Fibroblast of the conjunctiva (primary cell): Measurements from ENCODE around the gene NHEJ1.

ENCODE experiments used
- DNase-seq: peaks from one replicate; pipeline ENCODE4 v3.0.0-alpha.2; 2010; ENCODE audit warnings: low read depth

NHEJ1 gene

DNA sequence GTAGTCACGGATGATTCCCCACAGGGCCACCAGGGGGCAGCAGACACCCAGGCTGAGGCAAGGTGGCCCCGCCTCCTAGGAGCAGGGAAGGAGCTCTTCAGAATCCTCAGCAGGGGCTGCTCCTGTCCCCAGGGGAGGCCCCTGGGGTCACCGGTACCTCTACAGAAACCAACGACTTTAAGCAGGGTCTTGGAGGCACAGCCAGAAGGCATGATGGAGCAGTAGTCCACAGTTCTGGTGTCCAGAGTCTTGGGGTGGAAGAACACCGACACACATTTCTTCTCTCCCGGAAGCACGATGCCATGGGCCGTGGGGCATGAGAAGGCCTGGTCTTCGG lies 130.8 kb downstream of the NHEJ1 start:
- DNase-seq = peak; percentile 59

DNA sequence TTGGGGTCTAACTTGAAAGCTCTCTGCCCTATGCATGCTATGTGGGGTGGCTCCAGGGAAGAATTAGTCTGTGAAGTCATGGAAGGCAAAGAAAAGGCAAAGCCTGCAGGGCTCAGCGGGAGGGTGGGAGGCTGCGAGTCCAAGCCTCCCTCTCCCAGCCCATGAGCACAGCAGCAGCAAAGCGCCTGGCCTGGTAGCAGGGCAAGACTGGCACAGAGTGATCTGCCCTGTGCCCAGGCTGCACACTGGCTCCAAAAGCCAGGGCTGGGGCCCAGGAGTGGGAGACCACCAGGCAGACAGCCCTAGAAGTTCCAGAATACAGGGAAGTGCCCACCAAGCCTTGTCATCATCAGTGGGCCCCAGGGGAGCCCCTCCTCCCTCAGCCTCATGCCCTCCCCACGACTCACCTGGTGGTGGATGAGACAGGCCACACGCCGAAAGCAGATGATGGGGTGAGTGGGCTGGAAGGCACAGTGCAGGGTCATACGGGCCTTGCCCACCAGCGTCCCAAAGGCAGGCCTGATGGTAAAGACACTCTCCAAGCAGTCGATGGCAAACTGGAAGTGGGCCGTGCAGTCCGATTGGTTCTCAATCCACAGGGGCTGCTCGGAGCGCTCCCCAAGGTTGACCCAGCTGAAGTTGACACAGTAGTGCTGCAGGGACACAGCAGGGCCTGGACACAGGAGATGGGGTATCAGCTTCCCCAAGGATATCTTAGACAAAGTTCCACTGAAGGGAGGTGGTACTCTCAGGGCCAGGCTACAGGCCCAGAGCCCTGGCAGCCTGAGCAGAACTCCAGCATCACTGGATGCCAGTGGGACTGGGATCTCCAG lies 131.4 kb downstream of the NHEJ1 start:
- DNase-seq = no peak

DNA sequence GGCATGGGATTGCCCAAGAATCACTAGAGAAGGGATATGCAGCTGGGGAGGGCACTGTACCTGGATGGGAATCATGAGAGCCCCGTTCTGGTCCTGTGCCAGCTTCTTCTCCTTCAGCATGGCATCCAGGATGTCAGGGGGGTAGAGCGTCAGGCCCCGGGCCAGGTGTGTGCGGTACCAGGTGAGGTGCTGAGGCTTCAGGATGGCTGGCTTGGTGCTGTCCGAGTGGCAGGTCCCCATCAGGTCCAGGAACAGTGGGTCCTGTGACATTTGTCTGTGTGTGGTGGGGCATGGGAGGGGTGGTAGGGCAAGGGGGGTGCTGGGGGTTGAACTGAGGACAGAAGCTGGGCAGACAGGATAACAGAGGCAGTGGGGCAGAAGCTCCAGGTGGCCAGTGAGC lies 132.5 kb downstream of the NHEJ1 start:
- no peak for DNase-seq

DNA sequence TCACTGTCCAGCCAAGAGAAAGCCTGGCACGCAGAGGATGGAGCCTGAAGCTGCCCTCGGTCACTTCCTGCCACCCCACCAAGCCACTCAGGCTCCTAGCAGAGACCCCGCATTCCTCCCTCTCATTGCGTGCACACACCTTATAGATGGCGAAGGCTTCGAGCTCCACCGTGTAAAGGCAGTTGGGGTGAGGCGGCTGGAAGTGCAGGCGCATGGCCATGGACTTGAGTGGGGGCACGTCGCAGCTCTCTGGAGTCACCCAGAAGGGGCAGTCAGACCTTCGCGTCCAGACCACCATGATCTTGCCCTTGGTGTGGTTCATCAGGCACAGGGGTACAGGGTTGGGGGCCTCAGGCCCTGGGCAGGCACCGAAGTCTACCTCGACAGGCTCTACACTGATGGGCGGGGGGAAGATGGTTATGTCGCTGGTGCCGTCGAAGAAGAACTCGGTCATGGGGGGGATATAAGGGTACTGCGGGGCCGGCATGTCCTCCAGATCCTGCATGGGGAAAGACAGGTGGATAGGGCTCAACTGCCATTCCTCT lies 133.0 kb downstream of the NHEJ1 start:
- no peak for DNase-seq

DNA sequence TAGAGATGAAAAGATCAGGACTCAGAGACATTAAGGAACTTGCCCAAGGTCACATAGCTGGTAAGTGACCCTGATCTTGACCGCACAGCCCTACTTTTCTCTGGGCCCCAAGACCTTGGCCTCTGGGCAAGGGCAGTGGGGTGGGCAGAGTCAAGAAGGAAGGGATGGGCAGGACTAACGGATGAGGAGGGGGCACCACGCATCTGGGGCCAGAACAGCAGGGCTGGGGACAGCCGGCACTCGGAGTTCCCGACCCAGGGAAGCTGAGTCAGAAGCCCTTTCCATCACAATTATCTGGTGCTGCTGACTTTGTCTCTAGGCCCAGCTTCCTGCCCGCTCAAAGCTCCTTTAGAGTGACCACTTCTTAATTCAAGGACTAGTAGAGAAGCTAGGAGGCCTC lies 133.7 kb downstream of the NHEJ1 start:
- no peak for DNase-seq

DNA sequence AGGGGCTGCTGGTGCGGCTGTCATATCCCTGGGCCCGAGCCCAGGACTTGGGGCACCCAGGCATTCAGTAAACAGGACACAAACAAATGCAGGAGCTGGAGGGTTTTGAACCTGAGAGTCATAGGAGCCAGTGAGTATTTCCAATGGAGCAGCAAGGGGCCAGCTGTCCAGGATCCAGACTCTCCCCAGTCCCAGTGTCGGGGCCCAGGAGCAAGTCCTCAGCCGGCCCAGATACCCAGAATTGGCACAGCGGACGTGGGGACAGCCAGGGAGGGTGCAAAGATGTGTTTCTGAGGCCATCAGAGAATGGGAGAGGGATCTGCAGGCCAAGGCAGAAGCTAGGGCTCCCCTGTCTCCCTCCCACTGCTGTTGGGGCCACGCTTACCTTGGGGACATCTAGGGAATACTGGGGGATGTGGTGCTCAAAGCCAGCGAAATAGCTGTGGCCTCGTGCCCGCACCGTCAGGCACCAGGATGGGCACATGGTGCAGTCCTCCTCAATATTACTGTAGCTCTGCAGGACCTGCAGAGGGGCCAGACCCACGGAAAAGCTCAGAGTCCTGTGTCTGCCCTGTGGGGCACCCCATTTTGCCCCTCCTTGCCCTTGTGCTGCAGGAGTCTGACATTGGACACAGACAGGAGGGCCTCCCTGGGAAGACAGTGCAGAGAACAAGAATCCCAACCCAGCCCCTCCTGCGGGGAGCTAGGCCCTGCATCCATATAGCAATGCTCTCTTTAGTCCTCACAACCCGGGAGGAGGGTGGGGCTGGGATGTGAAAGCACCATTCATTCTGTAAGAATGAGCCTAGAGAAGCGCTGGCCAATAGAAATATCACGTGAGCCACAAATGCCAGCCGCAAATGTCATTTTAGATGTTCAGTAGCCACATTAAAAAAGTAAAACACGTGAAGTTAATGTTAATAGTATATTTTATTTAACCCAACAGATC lies 134.7 kb downstream of the NHEJ1 start:
- no peak for DNase-seq
